ENCODE measurements around the gene RHBDD3.
A peak's percentile ranks its signal among the peaks of the same experiment; 100 is the strongest.

The RHBDD3 gene

DNA sequence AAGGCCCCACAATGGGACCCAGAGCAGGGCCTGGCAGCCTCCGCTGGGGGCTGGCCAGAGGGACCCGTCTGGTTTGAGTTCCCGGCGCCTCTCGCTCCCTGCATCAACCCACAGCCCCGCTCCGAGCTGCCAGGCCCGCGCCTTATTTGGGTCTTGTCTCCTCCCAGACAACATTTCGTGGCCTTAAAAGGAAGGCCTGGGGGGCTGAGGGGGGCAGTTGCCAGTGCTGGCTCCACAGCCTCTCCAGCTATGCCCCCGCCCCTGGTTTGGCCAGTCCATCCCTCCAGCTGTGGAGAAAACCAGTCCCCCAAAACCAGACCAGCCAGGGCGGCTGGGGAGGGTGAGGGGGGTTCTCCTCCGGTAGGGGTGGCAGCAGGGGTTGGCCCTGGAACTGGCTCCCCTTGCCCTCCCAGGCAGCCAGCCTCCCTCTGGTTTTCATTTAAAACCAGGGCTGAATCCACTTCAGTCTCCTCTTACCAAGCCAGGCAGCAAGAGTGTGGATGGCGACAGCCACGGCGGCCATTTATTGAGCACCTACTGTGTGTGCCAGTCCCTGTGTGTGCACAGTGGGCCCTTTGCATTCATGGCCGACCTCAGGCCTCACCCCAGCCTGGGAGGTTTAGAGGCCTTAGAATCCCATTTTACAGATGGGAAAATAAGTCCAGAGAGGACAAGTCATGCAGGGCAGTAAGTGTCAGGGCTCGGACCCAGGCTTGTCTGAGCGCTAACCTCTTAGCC, 43.5 kb downstream of the RHBDD3 start:
- H3K27ac ChIP-seq = no peak overlapping the region
- TF ChIP-seq, protein P1, sequence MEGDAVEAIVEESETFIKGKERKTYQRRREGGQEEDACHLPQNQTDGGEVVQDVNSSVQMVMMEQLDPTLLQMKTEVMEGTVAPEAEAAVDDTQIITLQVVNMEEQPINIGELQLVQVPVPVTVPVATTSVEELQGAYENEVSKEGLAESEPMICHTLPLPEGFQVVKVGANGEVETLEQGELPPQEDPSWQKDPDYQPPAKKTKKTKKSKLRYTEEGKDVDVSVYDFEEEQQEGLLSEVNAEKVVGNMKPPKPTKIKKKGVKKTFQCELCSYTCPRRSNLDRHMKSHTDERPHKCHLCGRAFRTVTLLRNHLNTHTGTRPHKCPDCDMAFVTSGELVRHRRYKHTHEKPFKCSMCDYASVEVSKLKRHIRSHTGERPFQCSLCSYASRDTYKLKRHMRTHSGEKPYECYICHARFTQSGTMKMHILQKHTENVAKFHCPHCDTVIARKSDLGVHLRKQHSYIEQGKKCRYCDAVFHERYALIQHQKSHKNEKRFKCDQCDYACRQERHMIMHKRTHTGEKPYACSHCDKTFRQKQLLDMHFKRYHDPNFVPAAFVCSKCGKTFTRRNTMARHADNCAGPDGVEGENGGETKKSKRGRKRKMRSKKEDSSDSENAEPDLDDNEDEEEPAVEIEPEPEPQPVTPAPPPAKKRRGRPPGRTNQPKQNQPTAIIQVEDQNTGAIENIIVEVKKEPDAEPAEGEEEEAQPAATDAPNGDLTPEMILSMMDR (conservative IDR thresholded peaks at IDR 0.05) = no peak

- TF ChIP-seq, protein P1 (conservative IDR thresholded peaks at IDR 0.05) = no peak
- peak overlapping the region; percentile 75 for H3K27ac ChIP-seq
Measured at GRCh38 chr22:29219881-29220670, 47.7 kb downstream of the RHBDD3 start.

DNA sequence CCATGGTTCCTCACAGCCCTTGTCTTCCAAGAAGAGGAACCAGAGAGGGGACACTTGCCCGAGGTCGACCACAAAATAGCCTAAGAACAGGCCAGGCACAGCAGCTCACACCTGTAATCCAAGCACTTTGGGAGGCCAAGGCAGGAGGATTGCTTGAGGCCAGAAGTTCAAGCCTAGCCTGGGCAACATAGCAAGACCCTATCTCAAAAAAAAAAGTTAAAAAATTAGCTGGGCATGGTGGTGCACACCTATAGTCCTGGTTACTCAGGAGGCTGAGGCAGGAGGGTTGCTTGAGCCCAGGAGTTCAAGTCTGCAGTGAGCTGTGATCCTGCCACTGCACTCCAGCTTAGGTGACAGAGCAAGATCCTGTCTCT, 48.4 kb downstream of the RHBDD3 start:
- H3K27ac ChIP-seq = peak overlapping the region; percentile 75; the same call in 1 of the 2 replicates

DNA sequence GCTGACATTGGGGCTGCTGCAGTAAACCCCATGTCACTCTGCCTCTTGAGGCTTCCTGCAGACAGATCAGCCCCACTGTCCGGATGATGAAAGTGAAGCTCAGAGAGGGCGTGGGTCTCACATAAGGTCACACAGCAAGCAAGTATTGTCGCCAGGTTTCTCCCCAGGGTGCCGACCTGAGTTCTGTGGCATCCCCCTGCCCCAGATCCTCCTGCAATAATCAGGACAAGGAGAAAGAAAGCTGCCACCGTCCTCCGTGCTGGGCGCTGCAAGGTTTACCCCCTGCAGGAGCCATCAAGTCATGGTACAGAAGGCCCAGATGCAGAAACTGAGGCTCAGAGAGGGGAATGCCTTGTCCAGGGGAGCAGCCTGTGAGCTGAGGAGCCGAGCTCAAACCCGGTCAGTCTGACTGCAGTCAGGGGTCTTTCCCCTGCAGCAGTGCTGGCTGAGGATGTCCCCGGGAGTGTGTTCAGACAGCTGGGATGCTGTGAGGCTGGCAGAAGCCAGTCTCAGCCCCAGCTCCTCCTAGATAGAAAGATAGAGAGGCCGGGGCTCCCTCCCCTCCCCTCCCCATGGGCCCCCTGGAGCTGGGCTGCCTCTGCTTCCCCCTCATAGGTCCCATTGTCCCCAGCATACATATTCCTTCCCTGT, 48.9 kb downstream of the RHBDD3 start:
- TF ChIP-seq, protein P1 (conservative IDR thresholded peaks at IDR 0.05) = no peak
- H3K27ac ChIP-seq = no peak overlapping the region

- H3K27ac ChIP-seq = no peak overlapping the region
- TF ChIP-seq, protein P1 (conservative IDR thresholded peaks at IDR 0.05) = no peak
Measured at GRCh38 chr22:29217827-29218757, 49.7 kb downstream of the RHBDD3 start.

- no peak overlapping the region for H3K27ac ChIP-seq
- TF ChIP-seq, protein P1 (conservative IDR thresholded peaks at IDR 0.05) = no peak
Measured at GRCh38 chr22:29216873-29217666, 50.7 kb downstream of the RHBDD3 start.

All from VCaP (cell line).